ACC112 (cell line): ENCODE data around the gene PCSK6.
"Not testable (repeated sequence)": the region's sequence is repeated elsewhere in the genome, so short reads cannot be mapped to it uniquely, and the experiment has no call there.

Experiments
- H2AFZ ChIP-seq: fragments of 200-600 bp; sonication (generic); one replicate; pipeline ENCODE4 v1.6.0; 2017; ENCODE audit warnings: antibody characterized with exemption, low read length; ENCODE audit not compliant: unreplicated experiment
- H3K27ac ChIP-seq: fragments of 200-600 bp; sonication (generic); 2 replicates; pipeline ENCODE4 v1.5.1; 2014; ENCODE audit warnings: low read depth, mild to moderate bottlenecking, antibody characterized with exemption, low read length, moderate library complexity
- H3K27me3 ChIP-seq: fragments of 200-600 bp; sonication (generic); 2 replicates; pipeline ENCODE4 v1.6.1; 2014; ENCODE audit warnings: mild to moderate bottlenecking, antibody characterized with exemption, low read length, moderate library complexity, mixed read lengths; ENCODE audit not compliant: insufficient read depth
- H3K36me3 ChIP-seq: fragments of 200-600 bp; sonication (generic); 2 replicates; pipeline ENCODE4 v1.6.1; 2016; ENCODE audit warnings: mild to moderate bottlenecking, antibody characterized with exemption, low read length, moderate library complexity, mixed read lengths; ENCODE audit not compliant: insufficient read depth
- H3K4me1 ChIP-seq: fragments of 200-600 bp; sonication (generic); one replicate; pipeline ENCODE4 v1.6.1; 2016; ENCODE audit warnings: low read length, mixed read lengths; ENCODE audit not compliant: insufficient read depth, unreplicated experiment, control insufficient read depth
- H3K4me3 ChIP-seq: fragments of 200-600 bp; sonication (generic); 2 replicates; pipeline ENCODE4 v1.5.1; 2014; ENCODE audit warnings: mild to moderate bottlenecking, low read depth, low read length
- H3K79me2 ChIP-seq: fragments of 200-600 bp; sonication (generic); one replicate; pipeline ENCODE4 v1.6.0; 2016; ENCODE audit warnings: low read length; ENCODE audit not compliant: control insufficient read depth, unreplicated experiment, insufficient read depth

Gene PCSK6

GRCh38 chr15:101342056-101342455 is 147.5 kb downstream of the PCSK6 start:
- no peaks in the 10 kb centered on the region for H3K79me2 ChIP-seq
- peaks cover 52% of the 10 kb centered on the region for H3K27me3 ChIP-seq
- no peaks in the 10 kb centered on the region for H3K36me3 ChIP-seq
- H3K4me3 ChIP-seq, result no peak overlapping the region
- H2AFZ ChIP-seq, result no peak overlapping the region
- H3K4me1 ChIP-seq, result no peaks in the 10 kb centered on the region
- no peak overlapping the region for H3K27ac ChIP-seq

GRCh38 chr15:101338502-101339057 is 150.9 kb downstream of the PCSK6 start:
- Histone ChIP-seq H3K36me3 (no peaks in the 10 kb centered on the region), H3K4me1 (no peaks in the 10 kb centered on the region), H3K4me3 (no peak overlapping the region), H2AFZ (no peak overlapping the region), H3K27me3 (peaks cover 33% of the 10 kb centered on the region), H3K79me2 (no peaks in the 10 kb centered on the region), H3K27ac (no peak overlapping the region)

GRCh38 chr15:101337976-101338375 is 151.5 kb downstream of the PCSK6 start:
- Histone ChIP-seq H3K27ac (no peak overlapping the region), H3K79me2 (no peaks in the 10 kb centered on the region), H2AFZ (no peak overlapping the region), H3K4me3 (no peak overlapping the region), H3K36me3 (no peaks in the 10 kb centered on the region), H3K4me1 (no peaks in the 10 kb centered on the region), H3K27me3 (peaks cover 33% of the 10 kb centered on the region)

GRCh38 chr15:101333907-101334789 is 155.4 kb downstream of the PCSK6 start:
- not testable (repeated sequence) for H3K36me3 ChIP-seq, H3K79me2 ChIP-seq, H3K27ac ChIP-seq, H2AFZ ChIP-seq, H3K4me3 ChIP-seq, H3K4me1 ChIP-seq
- H3K27me3 ChIP-seq, result peaks cover 44% of the 10 kb centered on the region

- Histone ChIP-seq H3K36me3 (no peaks in the 10 kb centered on the region), H3K27me3 (peaks cover 44% of the 10 kb centered on the region)
Measured at GRCh38 chr15:101332061-101332467, 157.4 kb downstream of the PCSK6 start.

GRCh38 chr15:101329867-101330380 is 159.6 kb downstream of the PCSK6 start:
- Histone ChIP-seq H3K36me3 (no peaks in the 10 kb centered on the region), H3K27ac (no peak overlapping the region), H3K79me2 (no peaks in the 10 kb centered on the region), H2AFZ (no peak overlapping the region), H3K27me3 (peaks cover 50% of the 10 kb centered on the region; the same call in 1 of the 2 replicates), H3K4me1 (no peaks in the 10 kb centered on the region), H3K4me3 (no peak overlapping the region)

More at GRCh38 chr15:101332061-101332467, 157.4 kb downstream of the PCSK6 start:
- Histone ChIP-seq H3K4me1 (no peaks in the 10 kb centered on the region), H2AFZ (no peak overlapping the region), H3K79me2 (no peaks in the 10 kb centered on the region), H3K4me3 (no peak overlapping the region), H3K27ac (no peak overlapping the region)

GRCh38 chr15:101329309-101329863 is 160.1 kb downstream of the PCSK6 start:
- Histone ChIP-seq H3K79me2 (no peaks in the 10 kb centered on the region), H3K4me1 (no peaks in the 10 kb centered on the region), H3K36me3 (no peaks in the 10 kb centered on the region), H2AFZ (no peak overlapping the region), H3K4me3 (no peak overlapping the region), H3K27ac (no peak overlapping the region), H3K27me3 (peaks cover 50% of the 10 kb centered on the region; the same call in 1 of the 2 replicates)

- Histone ChIP-seq H3K27me3 (peaks cover 50% of the 10 kb centered on the region; the same call in 1 of the 2 replicates), H3K36me3 (no peaks in the 10 kb centered on the region)
Measured at GRCh38 chr15:101328001-101328400, 161.5 kb downstream of the PCSK6 start.

GRCh38 chr15:101327147-101327740 is 162.3 kb downstream of the PCSK6 start:
- Histone ChIP-seq H3K4me1 (no peaks in the 10 kb centered on the region), H2AFZ (no peak overlapping the region), H3K79me2 (no peaks in the 10 kb centered on the region), H3K4me3 (no peak overlapping the region), H3K27ac (no peak overlapping the region), H3K36me3 (no peaks in the 10 kb centered on the region), H3K27me3 (peaks cover 56% of the 10 kb centered on the region)

More at GRCh38 chr15:101328001-101328400, 161.5 kb downstream of the PCSK6 start:
- Histone ChIP-seq H3K79me2 (no peaks in the 10 kb centered on the region), H3K4me1 (no peaks in the 10 kb centered on the region), H2AFZ (no peak overlapping the region), H3K27ac (no peak overlapping the region), H3K4me3 (no peak overlapping the region)

GRCh38 chr15:101326462-101327146 is 162.9 kb downstream of the PCSK6 start:
- no peaks in the 10 kb centered on the region for H3K36me3 ChIP-seq
- H3K27me3 ChIP-seq, result peaks cover 58% of the 10 kb centered on the region
- H3K4me1 ChIP-seq, result no peaks in the 10 kb centered on the region
- H3K27ac ChIP-seq, result no peak overlapping the region
- no peak overlapping the region for H3K4me3 ChIP-seq
- no peaks in the 10 kb centered on the region for H3K79me2 ChIP-seq
- no peak overlapping the region for H2AFZ ChIP-seq
